HG03575 (cell line): ENCODE measurements around the gene MLLT6.

ENCODE experiments used
- ATAC-seq: cut with Tn5 transposase; IDR thresholded peaks from one replicate; pipeline ENCODE4 v1.9.1; 2021; ENCODE audit not compliant: unreplicated experiment, insufficient number of reproducible peaks, low FRiP score; ENCODE audit errors: extremely low read depth

MLLT6 gene

GRCh38 chr17:38674014-38674748 is 30.9 kb upstream of the MLLT6 start:
- ATAC-seq: no peak

- ATAC-seq: no peak
Measured at GRCh38 chr17:38674749-38675615, 30.1 kb upstream of the MLLT6 start, which contains the start of gene EPOP. TSS of gene EPOP (minus strand) at chr17:38674957. CDS start at chr17:38674495, 462 bp downstream.

GRCh38 chr17:38676706-38677504 is 28.2 kb upstream of the MLLT6 start:
- no peak for ATAC-seq

- ATAC-seq: no peak
Measured at GRCh38 chr17:38677819-38678218, 27.3 kb upstream of the MLLT6 start.

GRCh38 chr17:38681096-38681495 is 24.0 kb upstream of the MLLT6 start:
- no peak for ATAC-seq

- ATAC-seq: no peak
Measured at GRCh38 chr17:38685491-38685890, 19.6 kb upstream of the MLLT6 start.

GRCh38 chr17:38687286-38687685 is 17.8 kb upstream of the MLLT6 start:
- ATAC-seq: no peak

- no peak for ATAC-seq
Measured at GRCh38 chr17:38690386-38690785, 14.7 kb upstream of the MLLT6 start.

GRCh38 chr17:38691154-38691553 is 13.9 kb upstream of the MLLT6 start:
- ATAC-seq: no peak

GRCh38 chr17:38693700-38694329 is 11.3 kb upstream of the MLLT6 start:
- ATAC-seq: no peak

GRCh38 chr17:38697061-38697820 is 7.8 kb upstream of the MLLT6 start:
- no peak for ATAC-seq

- no peak for ATAC-seq
Measured at GRCh38 chr17:38698760-38699159, 6.3 kb upstream of the MLLT6 start.

GRCh38 chr17:38701504-38702165 is 3.4 kb upstream of the MLLT6 start:
- no peak for ATAC-seq

- ATAC-seq: no peak
Measured at GRCh38 chr17:38702166-38702915, 2.7 kb upstream of the MLLT6 start.

- no peak for ATAC-seq
Measured at GRCh38 chr17:38702916-38703741, 1.9 kb upstream of the MLLT6 start.
